ENCODE measurements around the gene NAALADL1. TPM values are rescaled to one million over a fixed set of nuclear protein-coding genes. Genes with fewer than 3 reads are reported as not detected.
A peak's percentile ranks its signal among the peaks of the same experiment; 100 is the strongest.

The NAALADL1 gene
- total and polyA plus RNA-seq, 9 of the 15 experiments (the other 6 are each of a cell fraction or from before 2014, with no cell fraction given), result 0.06 to 0.72 (median 0.22) TPM; not detected in 4

DNA sequence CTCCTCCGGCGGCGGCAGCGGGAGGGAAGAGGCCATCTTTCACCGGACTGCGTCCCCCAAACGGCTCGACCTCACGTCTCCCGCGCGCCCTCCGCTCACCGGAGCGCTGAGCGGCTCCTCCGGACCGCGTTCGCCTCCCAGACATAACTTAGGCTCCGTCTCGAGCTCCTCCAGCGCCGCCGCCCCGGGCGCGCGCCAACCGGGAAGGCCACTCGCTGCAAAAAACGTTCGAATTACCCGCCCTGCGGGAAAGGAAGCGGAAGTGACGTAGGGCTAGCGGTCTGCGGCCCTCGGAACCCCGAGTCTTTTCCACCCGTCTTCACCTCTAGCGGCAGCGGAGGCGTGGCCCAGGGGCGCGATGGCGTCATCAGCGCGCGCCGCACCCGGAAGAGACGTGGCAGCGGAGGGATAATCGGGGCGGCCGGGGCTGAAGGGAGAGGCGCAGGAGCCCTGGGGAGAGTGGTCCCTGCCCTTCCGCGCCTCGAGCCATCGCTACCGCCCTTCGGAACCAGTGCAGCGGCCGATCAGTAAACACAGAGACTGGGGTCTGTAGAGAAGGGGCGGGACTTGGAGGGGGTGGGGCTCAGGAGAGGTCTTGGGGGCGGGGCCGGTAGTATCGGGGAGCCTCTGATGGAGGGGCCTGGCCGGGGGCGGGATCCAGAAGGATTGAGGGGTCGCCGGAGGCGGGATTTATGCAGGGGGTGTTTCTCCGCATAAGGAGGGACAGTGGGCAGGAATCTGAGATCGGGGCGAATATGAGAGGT is 25.7 kb upstream of the NAALADL1 start, which contains the start of the genes CDCA5 and ZFPL1 (continued):
- TF ChIP-seq, protein P1, sequence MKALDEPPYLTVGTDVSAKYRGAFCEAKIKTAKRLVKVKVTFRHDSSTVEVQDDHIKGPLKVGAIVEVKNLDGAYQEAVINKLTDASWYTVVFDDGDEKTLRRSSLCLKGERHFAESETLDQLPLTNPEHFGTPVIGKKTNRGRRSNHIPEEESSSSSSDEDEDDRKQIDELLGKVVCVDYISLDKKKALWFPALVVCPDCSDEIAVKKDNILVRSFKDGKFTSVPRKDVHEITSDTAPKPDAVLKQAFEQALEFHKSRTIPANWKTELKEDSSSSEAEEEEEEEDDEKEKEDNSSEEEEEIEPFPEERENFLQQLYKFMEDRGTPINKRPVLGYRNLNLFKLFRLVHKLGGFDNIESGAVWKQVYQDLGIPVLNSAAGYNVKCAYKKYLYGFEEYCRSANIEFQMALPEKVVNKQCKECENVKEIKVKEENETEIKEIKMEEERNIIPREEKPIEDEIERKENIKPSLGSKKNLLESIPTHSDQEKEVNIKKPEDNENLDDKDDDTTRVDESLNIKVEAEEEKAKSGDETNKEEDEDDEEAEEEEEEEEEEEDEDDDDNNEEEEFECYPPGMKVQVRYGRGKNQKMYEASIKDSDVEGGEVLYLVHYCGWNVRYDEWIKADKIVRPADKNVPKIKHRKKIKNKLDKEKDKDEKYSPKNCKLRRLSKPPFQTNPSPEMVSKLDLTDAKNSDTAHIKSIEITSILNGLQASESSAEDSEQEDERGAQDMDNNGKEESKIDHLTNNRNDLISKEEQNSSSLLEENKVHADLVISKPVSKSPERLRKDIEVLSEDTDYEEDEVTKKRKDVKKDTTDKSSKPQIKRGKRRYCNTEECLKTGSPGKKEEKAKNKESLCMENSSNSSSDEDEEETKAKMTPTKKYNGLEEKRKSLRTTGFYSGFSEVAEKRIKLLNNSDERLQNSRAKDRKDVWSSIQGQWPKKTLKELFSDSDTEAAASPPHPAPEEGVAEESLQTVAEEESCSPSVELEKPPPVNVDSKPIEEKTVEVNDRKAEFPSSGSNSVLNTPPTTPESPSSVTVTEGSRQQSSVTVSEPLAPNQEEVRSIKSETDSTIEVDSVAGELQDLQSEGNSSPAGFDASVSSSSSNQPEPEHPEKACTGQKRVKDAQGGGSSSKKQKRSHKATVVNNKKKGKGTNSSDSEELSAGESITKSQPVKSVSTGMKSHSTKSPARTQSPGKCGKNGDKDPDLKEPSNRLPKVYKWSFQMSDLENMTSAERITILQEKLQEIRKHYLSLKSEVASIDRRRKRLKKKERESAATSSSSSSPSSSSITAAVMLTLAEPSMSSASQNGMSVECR (CRISPR knock-in tag; IDR thresholded peaks at IDR 0.05), result peak; percentile 97
- TF ChIP-seq, protein P2, sequence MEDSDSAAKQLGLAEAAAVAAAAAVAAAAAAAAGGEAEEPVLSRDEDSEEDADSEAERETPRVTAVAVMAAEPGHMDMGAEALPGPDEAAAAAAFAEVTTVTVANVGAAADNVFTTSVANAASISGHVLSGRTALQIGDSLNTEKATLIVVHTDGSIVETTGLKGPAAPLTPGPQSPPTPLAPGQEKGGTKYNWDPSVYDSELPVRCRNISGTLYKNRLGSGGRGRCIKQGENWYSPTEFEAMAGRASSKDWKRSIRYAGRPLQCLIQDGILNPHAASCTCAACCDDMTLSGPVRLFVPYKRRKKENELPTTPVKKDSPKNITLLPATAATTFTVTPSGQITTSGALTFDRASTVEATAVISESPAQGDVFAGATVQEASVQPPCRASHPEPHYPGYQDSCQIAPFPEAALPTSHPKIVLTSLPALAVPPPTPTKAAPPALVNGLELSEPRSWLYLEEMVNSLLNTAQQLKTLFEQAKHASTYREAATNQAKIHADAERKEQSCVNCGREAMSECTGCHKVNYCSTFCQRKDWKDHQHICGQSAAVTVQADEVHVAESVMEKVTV (CRISPR knock-in tag; IDR thresholded peaks at IDR 0.05), result peak; percentile 42; the same call in 1 of the 2 replicates
- TF ChIP-seq, protein P3, sequence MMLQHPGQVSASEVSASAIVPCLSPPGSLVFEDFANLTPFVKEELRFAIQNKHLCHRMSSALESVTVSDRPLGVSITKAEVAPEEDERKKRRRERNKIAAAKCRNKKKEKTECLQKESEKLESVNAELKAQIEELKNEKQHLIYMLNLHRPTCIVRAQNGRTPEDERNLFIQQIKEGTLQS (IDR thresholded peaks at IDR 0.05), result peak; percentile 89
- TF ChIP-seq, protein P3 (CRISPR knock-in tag; conservative IDR thresholded peaks at IDR 0.05), result peak; percentile 66; the same call in 1 of the 2 replicates
- TF ChIP-seq, protein P4, sequence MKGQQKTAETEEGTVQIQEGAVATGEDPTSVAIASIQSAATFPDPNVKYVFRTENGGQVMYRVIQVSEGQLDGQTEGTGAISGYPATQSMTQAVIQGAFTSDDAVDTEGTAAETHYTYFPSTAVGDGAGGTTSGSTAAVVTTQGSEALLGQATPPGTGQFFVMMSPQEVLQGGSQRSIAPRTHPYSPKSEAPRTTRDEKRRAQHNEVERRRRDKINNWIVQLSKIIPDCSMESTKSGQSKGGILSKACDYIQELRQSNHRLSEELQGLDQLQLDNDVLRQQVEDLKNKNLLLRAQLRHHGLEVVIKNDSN (CRISPR knock-in tag; IDR thresholded peaks at IDR 0.05), result peak; percentile 36; the same call in 1 of the 2 replicates
- TF ChIP-seq POLR2B (IDR thresholded peaks at IDR 0.05; ENCODE audit: low read depth, partially characterized antibody) (peak; percentile 82), HMG20A (CRISPR knock-in tag; conservative IDR thresholded peaks at IDR 0.05) (no peak), SMAD2 (IDR thresholded peaks at IDR 0.05; ENCODE audit: low read depth, low read length) (no peak), SMARCA5 (IDR thresholded peaks at IDR 0.05) (no peak), NR2C2 (CRISPR knock-in tag; IDR thresholded peaks at IDR 0.05) (peak; percentile 92), NR2C2 (tag; IDR thresholded peaks at IDR 0.05) (peak; percentile 95), NCOR1 (IDR thresholded peaks at IDR 0.05) (no peak; the same call in 1 of the 2 replicates), ARID1B (IDR thresholded peaks at IDR 0.05) (0 out of 2 replicates have a peak, but pooled peaks have one; percentile 13), RB1 (IDR thresholded peaks at IDR 0.05; ENCODE audit: low read depth) (peak; percentile 85)
- TF ChIP-seq, protein P5, sequence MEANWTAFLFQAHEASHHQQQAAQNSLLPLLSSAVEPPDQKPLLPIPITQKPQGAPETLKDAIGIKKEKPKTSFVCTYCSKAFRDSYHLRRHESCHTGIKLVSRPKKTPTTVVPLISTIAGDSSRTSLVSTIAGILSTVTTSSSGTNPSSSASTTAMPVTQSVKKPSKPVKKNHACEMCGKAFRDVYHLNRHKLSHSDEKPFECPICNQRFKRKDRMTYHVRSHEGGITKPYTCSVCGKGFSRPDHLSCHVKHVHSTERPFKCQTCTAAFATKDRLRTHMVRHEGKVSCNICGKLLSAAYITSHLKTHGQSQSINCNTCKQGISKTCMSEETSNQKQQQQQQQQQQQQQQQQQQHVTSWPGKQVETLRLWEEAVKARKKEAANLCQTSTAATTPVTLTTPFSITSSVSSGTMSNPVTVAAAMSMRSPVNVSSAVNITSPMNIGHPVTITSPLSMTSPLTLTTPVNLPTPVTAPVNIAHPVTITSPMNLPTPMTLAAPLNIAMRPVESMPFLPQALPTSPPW (CRISPR knock-in tag; IDR thresholded peaks at IDR 0.05), result peak; percentile 77
- TF ChIP-seq, protein P6, sequence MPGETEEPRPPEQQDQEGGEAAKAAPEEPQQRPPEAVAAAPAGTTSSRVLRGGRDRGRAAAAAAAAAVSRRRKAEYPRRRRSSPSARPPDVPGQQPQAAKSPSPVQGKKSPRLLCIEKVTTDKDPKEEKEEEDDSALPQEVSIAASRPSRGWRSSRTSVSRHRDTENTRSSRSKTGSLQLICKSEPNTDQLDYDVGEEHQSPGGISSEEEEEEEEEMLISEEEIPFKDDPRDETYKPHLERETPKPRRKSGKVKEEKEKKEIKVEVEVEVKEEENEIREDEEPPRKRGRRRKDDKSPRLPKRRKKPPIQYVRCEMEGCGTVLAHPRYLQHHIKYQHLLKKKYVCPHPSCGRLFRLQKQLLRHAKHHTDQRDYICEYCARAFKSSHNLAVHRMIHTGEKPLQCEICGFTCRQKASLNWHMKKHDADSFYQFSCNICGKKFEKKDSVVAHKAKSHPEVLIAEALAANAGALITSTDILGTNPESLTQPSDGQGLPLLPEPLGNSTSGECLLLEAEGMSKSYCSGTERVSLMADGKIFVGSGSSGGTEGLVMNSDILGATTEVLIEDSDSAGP (CRISPR knock-in tag; IDR thresholded peaks at IDR 0.05), result no peak

Data from K562 (cell line).